AG04450 (cell line): ENCODE measurements around the gene KCNQ2. TPM values are rescaled to one million over a fixed set of nuclear protein-coding genes. Genes with fewer than 3 reads are reported as not detected.

Experiments
- CTCF ChIA-PET: fragments of 300-600, 350-600 bp; formaldehyde crosslinking; extraction: SDS; loops from one replicate; lab custom pipeline; 2022; ENCODE audit warnings: antibody characterized with exemption, inconsistent platforms; lab: Charles Lee
- POLR2A ChIA-PET: fragments of 350-600 bp; formaldehyde crosslinking; extraction: SDS; loops from one replicate; lab custom pipeline; 2021; ENCODE audit warnings: antibody characterized with exemption, inconsistent platforms; lab: Yijun Ruan, JAX
- DNase-seq: peaks from one replicate; pipeline ENCODE4 v3.0.0-alpha.2; 2011; ENCODE audit warnings: low read depth, low spot score
- H3K27ac ChIP-seq: one replicate; pipeline ENCODE4 v1.5.1; 2012; ENCODE audit warnings: low read depth, low read length, control low read depth
- H3K27me3 ChIP-seq: one replicate; pipeline ENCODE4 v1.6.0; 2012; ENCODE audit warnings: low read length; ENCODE audit not compliant: control insufficient read depth, insufficient read depth
- H3K4me3 ChIP-seq: 2 replicates; pipeline ENCODE4 v1.5.1; 2011; ENCODE audit warnings: mild to moderate bottlenecking, low read depth, low read length, control low read depth
- H3K9me3 ChIP-seq: 2 replicates; pipeline ENCODE4 v1.5.1; 2012; ENCODE audit warnings: low read length; ENCODE audit not compliant: control insufficient read depth, insufficient read depth
- CTCF ChIP-seq: IDR thresholded peaks from 2 replicates; pipeline ENCODE4 v1.5.1; 2011; ENCODE audit warnings: low read depth, low read length, control low read depth, inconsistent platforms
- polyA plus RNA-seq: library from polyadenylated mRNA; depleted of rRNA; stranded (reverse); fragments of >200 nt; gene quantifications from 2 replicates; pipeline ENCODE4 v1.2.3, GENCODE V29; 2011

KCNQ2 gene
- polyA plus RNA-seq, 1 experiment = not detected

- no peak for DNase-seq
- Histone ChIP-seq H3K27ac (no peak overlapping the region), H3K4me3 (no peak overlapping the region), H3K9me3 (no peaks in the 10 kb centered on the region; the same call in 1 of the 2 replicates), H3K27me3 (peaks cover 23% of the 10 kb centered on the region)
- peak; percentile 84 for TF ChIP-seq CTCF
- CTCF ChIA-PET = interaction anchor here (0.6 to 2.2 kb wide), 18 partner anchors 12 to 792 kb away, joined by 3 to 11 read pairs (median 4); partner anchors contain the start of gene PPDPF
- POLR2A ChIA-PET = interaction anchor here (1.2 kb wide), 1 partner anchor 25 kb away, joined by 8 read pairs; the partner anchor contains the start of gene PPDPF
Measured at GRCh38 chr20:63495741-63496595, 23.5 kb upstream of the KCNQ2 start.

GRCh38 chr20:63495167-63495720 lies 22.8 kb upstream of the KCNQ2 start:
- CTCF ChIA-PET = interaction anchor here (0.6 to 2.2 kb wide), 4 partner anchors 13 to 106 kb away, joined by 3 to 11 read pairs (median 4); no protein-coding TSS in a partner anchor
- Histone ChIP-seq H3K27ac (no peak overlapping the region), H3K27me3 (peaks cover 26% of the 10 kb centered on the region), H3K4me3 (no peak overlapping the region), H3K9me3 (no peaks in the 10 kb centered on the region; the same call in 1 of the 2 replicates)
- POLR2A ChIA-PET = no interaction called here
- DNase-seq = no peak
- TF ChIP-seq CTCF = no peak

GRCh38 chr20:63494420-63495166 lies 22.1 kb upstream of the KCNQ2 start:
- no peak for TF ChIP-seq CTCF
- peak overlapping the region; percentile 21 for H3K27ac ChIP-seq
- peaks cover 21% of the 10 kb centered on the region for H3K27me3 ChIP-seq
- H3K9me3 ChIP-seq = no peaks in the 10 kb centered on the region; the same call in 1 of the 2 replicates
- no peak overlapping the region for H3K4me3 ChIP-seq
- DNase-seq = no peak
- ChIA-PET CTCF (no interaction called here), POLR2A (no interaction called here)

GRCh38 chr20:63494084-63494419 lies 21.6 kb upstream of the KCNQ2 start:
- H3K9me3 ChIP-seq = no peaks in the 10 kb centered on the region; the same call in 1 of the 2 replicates
- POLR2A ChIA-PET = interaction anchor here (0.6 kb wide), 1 partner anchor 17 kb away, joined by 5 read pairs; no protein-coding TSS in a partner anchor
- CTCF ChIA-PET = no interaction called here
- DNase-seq = no peak
- TF ChIP-seq CTCF = no peak
- H3K27me3 ChIP-seq = peaks cover 21% of the 10 kb centered on the region
- H3K4me3 ChIP-seq = no peak overlapping the region
- H3K27ac ChIP-seq = no peak overlapping the region
